Astrocyte (in vitro differentiated cells and primary cell): ENCODE measurements around the gene GPLD1. TPM values are rescaled to one million over a fixed set of nuclear protein-coding genes. Genes with fewer than 3 reads are reported as not detected.
A peak's percentile ranks its signal among the peaks of the same experiment; 100 is the strongest.

ENCODE experiments used
- DNase-seq: peaks from one replicate; pipeline ENCODE4 v3.0.0-alpha.2; 2010; ENCODE audit warnings: low read depth
- FAIRE-seq: peaks from 2 replicates; lab custom pipeline; 2011; peaks lifted over from hg19 to GRCh38; lab: Jason Lieb, UNC
- H2AFZ ChIP-seq: 2 replicates; pipeline ENCODE4 v1.6.0; 2012; ENCODE audit warnings: low read depth, low read length, inconsistent platforms
- H3K27ac ChIP-seq: 2 replicates; pipeline ENCODE4 v1.5.1; 2011; ENCODE audit warnings: low read depth, low read length, inconsistent platforms
- H3K27me3 ChIP-seq: 2 replicates; pipeline ENCODE4 v1.6.0; 2011; ENCODE audit warnings: low read length, inconsistent platforms; ENCODE audit not compliant: insufficient read depth
- H3K36me3 ChIP-seq: 2 replicates; pipeline ENCODE4 v1.5.1; 2011; ENCODE audit warnings: low read length, inconsistent platforms; ENCODE audit not compliant: insufficient read depth
- H3K4me1 ChIP-seq: 2 replicates; pipeline ENCODE4 v1.5.1; 2011; ENCODE audit warnings: low read length, inconsistent platforms; ENCODE audit not compliant: insufficient read depth
- H3K4me2 ChIP-seq: 2 replicates; pipeline ENCODE4 v1.6.0; 2012; ENCODE audit warnings: low read length, inconsistent platforms
- H3K4me3 ChIP-seq: 2 replicates; pipeline ENCODE4 v1.5.1; 2011; ENCODE audit warnings: low read depth, mild to moderate bottlenecking, low read length, inconsistent platforms; ENCODE audit not compliant: insufficient read depth
- H3K79me2 ChIP-seq: 2 replicates; pipeline ENCODE4 v1.6.0; 2012; ENCODE audit warnings: mild to moderate bottlenecking, low read length, inconsistent platforms; ENCODE audit not compliant: insufficient read depth
- H3K9ac ChIP-seq: 2 replicates; pipeline ENCODE4 v1.6.0; 2012; ENCODE audit warnings: mild to moderate bottlenecking, low read length, inconsistent platforms
- H3K9me3 ChIP-seq: 2 replicates; pipeline ENCODE4 v1.5.1; 2012; ENCODE audit warnings: low read depth, mild to moderate bottlenecking, low read length, inconsistent platforms; ENCODE audit not compliant: insufficient read depth
- H4K20me1 ChIP-seq: 2 replicates; pipeline ENCODE4 v1.6.0; 2012; ENCODE audit warnings: low read length, inconsistent platforms; ENCODE audit not compliant: insufficient read depth
- H3K27ac Mint-ChIP-seq: one replicate; pipeline ENCODE4 v1.8.0; 2021; ENCODE audit warnings: mild to moderate bottlenecking, mixed read lengths; ENCODE audit not compliant: unreplicated experiment
- H3K27me3 Mint-ChIP-seq: one replicate; pipeline ENCODE4 v1.8.0; 2021; ENCODE audit warnings: low read depth, mixed read lengths; ENCODE audit not compliant: unreplicated experiment
- H3K36me3 Mint-ChIP-seq: one replicate; pipeline ENCODE4 v1.8.0; 2021; ENCODE audit warnings: low read depth, mixed read lengths; ENCODE audit not compliant: unreplicated experiment
- H3K4me1 Mint-ChIP-seq: one replicate; pipeline ENCODE4 v1.8.0; 2021; ENCODE audit warnings: low read depth, mixed read lengths; ENCODE audit not compliant: unreplicated experiment
- H3K4me3 Mint-ChIP-seq: one replicate; pipeline ENCODE4 v1.8.0; 2021; ENCODE audit warnings: mild to moderate bottlenecking, moderate library complexity, mixed read lengths; ENCODE audit not compliant: unreplicated experiment
- H3K9me3 Mint-ChIP-seq: one replicate; pipeline ENCODE4 v1.8.0; 2021; ENCODE audit warnings: mild to moderate bottlenecking, mixed read lengths; ENCODE audit not compliant: unreplicated experiment
- EZH2 ChIP-seq: IDR thresholded peaks from 2 replicates; pipeline ENCODE4 v1.6.1; 2012; ENCODE audit warnings: mild to moderate bottlenecking, low read length, inconsistent platforms; ENCODE audit not compliant: insufficient read depth
- total RNA-seq: library from RNA; stranded (reverse); gene quantifications from 2 replicates; pipeline ENCODE4 v1.2.1, GENCODE V29; 2021
- TF ChIP-seq, protein P1 (sequence below): IDR thresholded peaks from 2 replicates; pipeline ENCODE4 v1.5.1; 2011; ENCODE audit warnings: low read depth, mild to moderate bottlenecking, inconsistent platforms, low read length, moderate library complexity; ENCODE audit not compliant: insufficient read depth

The GPLD1 gene
- total RNA-seq, 1 donor from 2014 or later, result 0.75 TPM

DNA sequence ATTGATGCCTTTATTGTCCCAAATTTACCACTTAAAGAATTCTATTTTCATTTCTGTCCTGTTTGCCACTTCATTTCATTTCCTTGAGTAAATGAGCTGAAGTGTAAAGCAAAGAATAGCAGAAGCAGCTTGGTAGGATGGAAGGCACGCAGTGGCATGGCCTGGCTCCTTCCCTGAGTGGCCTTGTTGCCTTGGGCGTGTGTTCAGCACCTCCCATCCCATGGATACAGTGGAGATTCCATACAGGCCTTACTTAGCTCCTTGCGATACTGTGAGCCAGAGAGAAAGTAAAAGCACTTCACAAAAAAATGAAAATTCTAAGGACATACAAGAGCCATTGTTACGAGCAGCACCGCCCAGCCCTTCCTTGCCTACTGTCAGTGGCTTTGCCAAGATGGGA lies 45.0 kb upstream of the GPLD1 start:
- Histone ChIP-seq H3K4me1 (peaks cover 14% of the 10 kb centered on the region), H4K20me1 (no peaks in the 10 kb centered on the region), H3K27me3 (no peaks in the 10 kb centered on the region), H3K4me3 (no peak overlapping the region), H3K9me3 (no peaks in the 10 kb centered on the region), H3K9ac (no peak overlapping the region), H3K36me3 (no peaks in the 10 kb centered on the region), H2AFZ (no peak overlapping the region), H3K27ac (no peak overlapping the region), H3K79me2 (no peaks in the 10 kb centered on the region), H3K4me2 (no peak overlapping the region)
- TF ChIP-seq, protein P1, sequence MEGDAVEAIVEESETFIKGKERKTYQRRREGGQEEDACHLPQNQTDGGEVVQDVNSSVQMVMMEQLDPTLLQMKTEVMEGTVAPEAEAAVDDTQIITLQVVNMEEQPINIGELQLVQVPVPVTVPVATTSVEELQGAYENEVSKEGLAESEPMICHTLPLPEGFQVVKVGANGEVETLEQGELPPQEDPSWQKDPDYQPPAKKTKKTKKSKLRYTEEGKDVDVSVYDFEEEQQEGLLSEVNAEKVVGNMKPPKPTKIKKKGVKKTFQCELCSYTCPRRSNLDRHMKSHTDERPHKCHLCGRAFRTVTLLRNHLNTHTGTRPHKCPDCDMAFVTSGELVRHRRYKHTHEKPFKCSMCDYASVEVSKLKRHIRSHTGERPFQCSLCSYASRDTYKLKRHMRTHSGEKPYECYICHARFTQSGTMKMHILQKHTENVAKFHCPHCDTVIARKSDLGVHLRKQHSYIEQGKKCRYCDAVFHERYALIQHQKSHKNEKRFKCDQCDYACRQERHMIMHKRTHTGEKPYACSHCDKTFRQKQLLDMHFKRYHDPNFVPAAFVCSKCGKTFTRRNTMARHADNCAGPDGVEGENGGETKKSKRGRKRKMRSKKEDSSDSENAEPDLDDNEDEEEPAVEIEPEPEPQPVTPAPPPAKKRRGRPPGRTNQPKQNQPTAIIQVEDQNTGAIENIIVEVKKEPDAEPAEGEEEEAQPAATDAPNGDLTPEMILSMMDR, result no peak
- no peak for TF ChIP-seq EZH2
- H3K36me3 Mint-ChIP-seq, result no peaks in the 10 kb centered on the region
- no peak overlapping the region for H3K27ac Mint-ChIP-seq
- H3K27me3 Mint-ChIP-seq, result peaks cover 3% of the 10 kb centered on the region
- H3K9me3 Mint-ChIP-seq, result no peaks in the 10 kb centered on the region
- DNase-seq, result no peak
- H3K4me1 Mint-ChIP-seq, result peaks cover 15% of the 10 kb centered on the region
- no peak overlapping the region for H3K4me3 Mint-ChIP-seq
- no peak for FAIRE-seq

DNA sequence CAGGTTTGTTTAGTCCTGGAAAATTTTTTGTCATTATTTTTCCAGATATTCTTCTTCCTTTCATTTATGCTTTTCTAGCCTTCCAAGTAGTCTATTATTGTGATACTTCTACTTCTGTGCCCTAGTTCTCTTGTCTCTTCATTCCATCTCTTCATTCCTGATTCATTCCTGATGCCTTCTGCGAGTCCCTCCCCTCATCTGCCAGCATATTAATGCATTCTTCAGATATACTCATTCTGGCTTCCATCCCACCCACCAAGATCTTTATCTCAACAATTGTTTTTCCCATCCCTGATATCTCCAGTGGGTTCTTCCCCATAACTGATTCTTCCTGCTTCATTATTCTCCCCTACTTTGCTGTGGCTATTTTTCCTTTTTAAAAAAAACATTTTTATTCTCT lies 40.6 kb upstream of the GPLD1 start:
- H3K9ac ChIP-seq, result no peak overlapping the region
- Mint-ChIP-seq H3K9me3 (no peaks in the 10 kb centered on the region), H3K4me1 (no peaks in the 10 kb centered on the region), H3K27ac (no peak overlapping the region), H3K27me3 (peaks cover 8% of the 10 kb centered on the region), H3K36me3 (no peaks in the 10 kb centered on the region), H3K4me3 (no peak overlapping the region)
- H4K20me1 ChIP-seq, result no peaks in the 10 kb centered on the region
- H3K27me3 ChIP-seq, result no peaks in the 10 kb centered on the region
- H2AFZ ChIP-seq, result no peak overlapping the region
- no peak overlapping the region for H3K4me3 ChIP-seq
- H3K79me2 ChIP-seq, result no peaks in the 10 kb centered on the region
- H3K27ac ChIP-seq, result no peak overlapping the region
- no peaks in the 10 kb centered on the region for H3K4me1 ChIP-seq
- no peaks in the 10 kb centered on the region for H3K36me3 ChIP-seq
- FAIRE-seq (no peak), DNase-seq (peak; percentile 20)
- no peak for TF ChIP-seq EZH2
- TF ChIP-seq, protein P1, result no peak
- H3K4me2 ChIP-seq, result no peak overlapping the region
- no peaks in the 10 kb centered on the region for H3K9me3 ChIP-seq

DNA sequence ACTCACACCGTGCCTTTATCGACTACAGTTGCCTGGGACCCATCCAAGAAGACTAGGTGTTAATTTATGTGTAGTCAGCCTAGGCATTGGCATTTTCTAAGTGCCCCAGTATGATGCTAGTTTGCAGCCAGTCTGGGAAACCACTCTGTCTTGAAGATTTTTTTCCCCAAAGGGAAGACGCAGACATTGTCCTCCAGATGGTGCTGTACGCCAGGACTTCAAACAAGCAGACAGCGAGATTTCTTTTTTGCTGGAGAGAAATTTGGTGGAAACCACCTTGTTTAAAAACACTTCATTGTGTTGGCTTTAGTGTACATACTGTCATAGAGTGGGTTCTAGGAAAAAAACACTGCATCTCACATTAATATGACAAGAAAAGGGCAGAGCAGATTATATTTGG lies 35.4 kb upstream of the GPLD1 start:
- no peak overlapping the region for H3K4me3 Mint-ChIP-seq
- TF ChIP-seq EZH2, result no peak
- TF ChIP-seq, protein P1, result peak; percentile 49
- no peak for FAIRE-seq
- Histone ChIP-seq H3K4me1 (no peaks in the 10 kb centered on the region), H3K27me3 (no peaks in the 10 kb centered on the region), H3K27ac (no peak overlapping the region), H3K9ac (no peak overlapping the region), H2AFZ (no peak overlapping the region), H4K20me1 (no peaks in the 10 kb centered on the region), H3K36me3 (no peaks in the 10 kb centered on the region), H3K4me3 (no peak overlapping the region), H3K4me2 (no peak overlapping the region), H3K79me2 (no peaks in the 10 kb centered on the region), H3K9me3 (no peaks in the 10 kb centered on the region)
- peak; percentile 30 for DNase-seq
- H3K36me3 Mint-ChIP-seq, result no peaks in the 10 kb centered on the region
- no peak overlapping the region for H3K27ac Mint-ChIP-seq
- H3K4me1 Mint-ChIP-seq, result peaks cover 3% of the 10 kb centered on the region
- no peaks in the 10 kb centered on the region for H3K9me3 Mint-ChIP-seq
- peaks cover 5% of the 10 kb centered on the region for H3K27me3 Mint-ChIP-seq
